Endothelial cell of umbilical vein (primary cell): ENCODE data around the gene RAB20. TPM values are rescaled to one million over a fixed set of nuclear protein-coding genes. Genes with fewer than 3 reads are reported as not detected.

Source experiments
- BruUV-seq: library from RNA; stranded (reverse); fragments of 400-500 nt; replicated peaks from 2 replicates; lab custom pipeline; 2021; lab: Mats Ljungman, UMichigan
- CTCF ChIA-PET: fragments of 300-600, 350-600 bp; sonication (Branson Sonifier 250); formaldehyde crosslinking; loops from one replicate; lab custom pipeline; 2021; ENCODE audit warnings: antibody characterized with exemption, inconsistent platforms; lab: Charles Lee
- POLR2A ChIA-PET: fragments of 300-600, 350-600 bp; sonication (Branson Sonifier 250); formaldehyde crosslinking; loops from one replicate; lab custom pipeline; 2021; ENCODE audit warnings: antibody characterized with exemption, inconsistent platforms; lab: Charles Lee
- DNase-seq: peaks from one replicate; pipeline ENCODE4 v3.0.0-alpha.2; 2011; ENCODE audit warnings: low read depth, low spot score
- FAIRE-seq: peaks from 2 replicates; lab custom pipeline; 2011; peaks lifted over from hg19 to GRCh38; lab: Jason Lieb, UNC
- H2AFZ ChIP-seq: 2 replicates; pipeline ENCODE4 v1.6.0; 2012; ENCODE audit warnings: low read depth, low read length, control low read depth, inconsistent platforms
- H3K27ac ChIP-seq: 2 replicates; pipeline ENCODE4 v1.5.1; 2011; ENCODE audit warnings: low read depth, mild to moderate bottlenecking, control low read depth, low read length, moderate library complexity; ENCODE audit not compliant: insufficient read depth
- H3K27me3 ChIP-seq, 2 experiments: 2 replicates each; pipeline versions ENCODE4 v1.6.0 to v1.6.1; 2011; ENCODE audit warnings: low read length in 2 of 2, mixed read lengths in 1 of 2; ENCODE audit not compliant: control insufficient read depth in 2 of 2, insufficient read depth in 2 of 2
- H3K36me3 ChIP-seq, 2 experiments: 2 replicates in 1 of 2; 3 replicates in 1 of 2; pipeline ENCODE4 v1.5.1; 2011; ENCODE audit warnings: low read length in 2 of 2, mild to moderate bottlenecking in 1 of 2, moderate library complexity in 1 of 2; ENCODE audit not compliant: control insufficient read depth in 2 of 2, insufficient read depth in 2 of 2; ENCODE audit errors: extremely low read depth in 1 of 2
- H3K4me1 ChIP-seq: 3 replicates; pipeline ENCODE4 v1.5.1; 2011; ENCODE audit warnings: mild to moderate bottlenecking, low read length; ENCODE audit not compliant: control insufficient read depth, insufficient read depth; ENCODE audit errors: extremely low read depth
- H3K4me2 ChIP-seq: 2 replicates; pipeline ENCODE4 v1.6.1; 2011; ENCODE audit warnings: low read length, control low read depth, mixed read lengths; ENCODE audit not compliant: insufficient read depth
- H3K4me3 ChIP-seq, 3 experiments: fragments of 200-600 bp in 1 of 3; sonication (generic), shearing (Covaris generic) in 1 of 3; replicated peaks in 1 of 3; 2 replicates each; pipeline ENCODE4 v1.5.1; 2011 to 2016; ENCODE audit warnings: control low read depth in 3 of 3, low read length in 3 of 3, mild to moderate bottlenecking in 2 of 3, inconsistent platforms in 1 of 3, low read depth in 1 of 3, moderate library complexity in 1 of 3; ENCODE audit not compliant: insufficient read depth in 1 of 3
- H3K79me2 ChIP-seq: 2 replicates; pipeline ENCODE4 v1.6.0; 2012; ENCODE audit warnings: low read length, inconsistent platforms; ENCODE audit not compliant: control insufficient read depth, insufficient read depth
- H3K9ac ChIP-seq: replicated peaks from 2 replicates; pipeline ENCODE3; 2011; ENCODE audit warnings: low read length, control low read depth; ENCODE audit not compliant: insufficient read depth; ENCODE audit errors: extremely low read depth
- H3K9me1 ChIP-seq: replicated peaks from 3 replicates; pipeline ENCODE4 v1.6.0; 2011; ENCODE audit warnings: mild to moderate bottlenecking, low read length; ENCODE audit not compliant: control insufficient read depth, insufficient read depth; ENCODE audit errors: extremely low read depth
- H3K9me3 ChIP-seq: replicated peaks from 2 replicates; pipeline ENCODE4 v1.5.1; 2012; ENCODE audit warnings: low read length, inconsistent platforms; ENCODE audit not compliant: control insufficient read depth, insufficient read depth
- H4K20me1 ChIP-seq: replicated peaks from 2 replicates; pipeline ENCODE3; 2011; ENCODE audit warnings: mild to moderate bottlenecking, low read length; ENCODE audit not compliant: control insufficient read depth, insufficient read depth; ENCODE audit errors: extremely low read depth
- CTCF ChIP-seq, 2 donors: IDR thresholded peaks; 1 replicate in 1 of 2; 2 replicates in 1 of 2; pipeline ENCODE4 v1.5.1; 2011; ENCODE audit warnings: low read length in 2 of 2, mild to moderate bottlenecking in 2 of 2, moderate library complexity in 2 of 2, control low read depth in 1 of 2, inconsistent platforms in 1 of 2, low read depth in 1 of 2; ENCODE audit not compliant: insufficient read depth in 1 of 2; ENCODE audit errors: extremely low read depth in 1 of 2
- EZH2 ChIP-seq: IDR thresholded peaks from 2 replicates; pipeline ENCODE4 v1.6.1; 2012; ENCODE audit warnings: borderline replicate concordance, low read depth, mild to moderate bottlenecking, moderate library complexity, low read length, inconsistent platforms; ENCODE audit not compliant: severe bottlenecking
- FOS ChIP-seq: IDR thresholded peaks from 2 replicates; pipeline ENCODE4 v1.6.1; 2011; ENCODE audit warnings: mild to moderate bottlenecking, low read length, moderate library complexity, borderline replicate concordance; ENCODE audit not compliant: insufficient read depth
- GATA2 ChIP-seq: IDR thresholded peaks from 2 replicates; pipeline ENCODE4 v1.7.0; 2011; ENCODE audit warnings: low read depth, mild to moderate bottlenecking, moderate library complexity, mixed read lengths, low read length; ENCODE audit not compliant: insufficient read length, insufficient read depth
- JUN ChIP-seq: IDR thresholded peaks from 2 replicates; pipeline ENCODE4 v1.6.1; 2011; ENCODE audit warnings: borderline replicate concordance, low read depth; ENCODE audit not compliant: insufficient read length, insufficient read depth
- MAX ChIP-seq: IDR thresholded peaks from 2 replicates; pipeline ENCODE4 v1.6.1; 2011; ENCODE audit not compliant: insufficient read depth, insufficient read length
- POLR2A ChIP-seq: IDR thresholded peaks from 2 replicates; pipeline ENCODE4 v1.6.1; 2012; ENCODE audit warnings: low read depth, mild to moderate bottlenecking, control low read depth, low read length
- POLR2AphosphoS5 ChIP-seq: IDR thresholded peaks from 2 replicates; pipeline ENCODE4 v1.6.1; 2012; ENCODE audit warnings: low read depth, mild to moderate bottlenecking, control low read depth, low read length, moderate library complexity; ENCODE audit not compliant: insufficient read depth
- dilution Hi-C: fragments of 300-500 bp; cut with MboI; formaldehyde crosslinking; loops from one replicate; pipeline ENCODE4 v1.15.0; 2019; ENCODE audit warnings: low sequenced_read_pairs; ENCODE audit not compliant: extremely low pct_ligation_motif_present
- intact Hi-C: fragments of 100-400 bp; cut with micrococcal nuclease; formaldehyde crosslinking; loops from one replicate; pipeline ENCODE4 v1.10.0; 2022
- polyA plus RNA-seq, 4 experiments: library from polyadenylated mRNA; depleted of rRNA in 3 of 4; stranded (reverse) in 3 of 4; unstranded in 1 of 4; fragments of >200 nt; gene quantifications; 2 replicates each; pipeline versions ENCODE4 v1.2.1 to v1.2.3, GENCODE V29; 2011 to 2012; ENCODE audit warnings: missing spikeins in 1 of 4
- total RNA-seq: library from RNA; stranded (reverse); gene quantifications from 2 replicates; pipeline ENCODE4 v1.2.3, GENCODE V29; 2021

Gene RAB20
- total and polyA plus RNA-seq, 2 donors (not counting 3 experiments of a cell fraction or from before 2014, with no cell fraction given), result 1.3 to 1.7 TPM

- Histone ChIP-seq H3K79me2 (no peaks in the 10 kb centered on the region), H3K9me1 (no peaks in the 10 kb centered on the region), H3K9me3 (no peaks in the 10 kb centered on the region), H3K36me3 (peaks cover 1 to 4% of the 10 kb centered on the region in 2 experiments), H4K20me1 (no peaks in the 10 kb centered on the region), H3K27me3 (no peaks in the 10 kb centered on the region), H3K4me1 (no peaks in the 10 kb centered on the region), H3K4me3 (no peak overlapping the region), H3K27ac (no peak overlapping the region), H2AFZ (no peak overlapping the region), H3K4me2 (no peak overlapping the region), H3K9ac (no peak overlapping the region)
- ChIA-PET POLR2A (no interaction called here), CTCF (interaction anchor here (1.0 to 1.4 kb wide), 2 partner anchors 9 to 13 kb away, joined by 3 to 5 read pairs; no protein-coding TSS in a partner anchor)
- TF ChIP-seq FOS, result no peak
- no peak for TF ChIP-seq MAX
- no peak for TF ChIP-seq GATA2
- TF ChIP-seq POLR2A, result no peak
- no peak for TF ChIP-seq EZH2
- no peak for TF ChIP-seq POLR2AphosphoS5
- TF ChIP-seq CTCF (IDR thresholded peaks at IDR 0.05; ENCODE audit: extremely low read depth in 1 of 2, insufficient read depth in 1 of 2, low read depth in 1 of 2, low read length in 2 of 2), result no peak
- TF ChIP-seq JUN, result no peak
- FAIRE-seq (no peak), DNase-seq (no peak)
- dilution Hi-C loops, result no loop called here
- BruUV-seq, result no TSS peak
- intact Hi-C loops, result loop anchor here (1.0 kb wide), 1 partner anchor 43 kb away; no protein-coding TSS in a partner anchor
Measured at GRCh38 chr13:110518226-110518525, 43.3 kb downstream of the RAB20 start.
